Fibroblast of lung (primary cell): ENCODE measurements around the gene TENT5C.

Experiments
- CTCF ChIP-seq, 2 donors: IDR thresholded peaks in 1 of 2; conservative IDR thresholded peaks in 1 of 2; 1 replicate in 1 of 2; 2 replicates in 1 of 2; pipeline ENCODE4 v1.5.1; 2011 to 2012; ENCODE audit warnings: low read length in 2 of 2, control low read depth in 1 of 2, inconsistent platforms in 1 of 2, low read depth in 1 of 2, mild to moderate bottlenecking in 1 of 2
- EZH2 ChIP-seq: IDR thresholded peaks from 2 replicates; pipeline ENCODE4 v1.5.1; 2012; ENCODE audit warnings: low read length, control low read depth, mild to moderate bottlenecking; ENCODE audit errors: missing control alignments

DNA sequence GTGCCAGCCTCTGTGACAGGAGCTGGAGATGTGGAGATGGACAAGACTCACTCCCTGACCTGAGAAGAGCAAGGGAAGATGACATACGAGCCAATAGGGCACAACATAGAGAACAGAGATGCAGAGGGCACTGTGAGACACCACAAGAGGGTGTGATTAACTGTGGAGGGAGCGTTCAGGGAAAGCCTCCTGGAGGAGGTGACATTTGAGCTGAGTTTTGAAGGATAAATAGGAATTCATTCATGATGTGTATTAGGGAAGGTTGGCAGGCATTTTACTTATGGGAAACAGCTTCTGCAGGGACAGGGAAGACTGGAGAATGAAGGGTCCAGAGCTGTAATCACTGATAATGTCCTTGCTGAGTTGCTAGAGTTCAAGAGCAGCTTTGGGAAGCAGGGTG, 25.0 kb upstream of the TENT5C start:
- no peak for TF ChIP-seq CTCF (conservative IDR thresholded peaks at IDR 0.05 in 1 of 2, IDR thresholded peaks at IDR 0.05 in 1 of 2; ENCODE audit: low read depth in 1 of 2, low read length in 2 of 2)
- no peak for TF ChIP-seq EZH2
